ENCODE results near the gene PTCH2.
"Not testable (repeated sequence)": the region's sequence is repeated elsewhere in the genome, so short reads cannot be mapped to it uniquely, and the experiment has no call there.

Gene PTCH2

DNA sequence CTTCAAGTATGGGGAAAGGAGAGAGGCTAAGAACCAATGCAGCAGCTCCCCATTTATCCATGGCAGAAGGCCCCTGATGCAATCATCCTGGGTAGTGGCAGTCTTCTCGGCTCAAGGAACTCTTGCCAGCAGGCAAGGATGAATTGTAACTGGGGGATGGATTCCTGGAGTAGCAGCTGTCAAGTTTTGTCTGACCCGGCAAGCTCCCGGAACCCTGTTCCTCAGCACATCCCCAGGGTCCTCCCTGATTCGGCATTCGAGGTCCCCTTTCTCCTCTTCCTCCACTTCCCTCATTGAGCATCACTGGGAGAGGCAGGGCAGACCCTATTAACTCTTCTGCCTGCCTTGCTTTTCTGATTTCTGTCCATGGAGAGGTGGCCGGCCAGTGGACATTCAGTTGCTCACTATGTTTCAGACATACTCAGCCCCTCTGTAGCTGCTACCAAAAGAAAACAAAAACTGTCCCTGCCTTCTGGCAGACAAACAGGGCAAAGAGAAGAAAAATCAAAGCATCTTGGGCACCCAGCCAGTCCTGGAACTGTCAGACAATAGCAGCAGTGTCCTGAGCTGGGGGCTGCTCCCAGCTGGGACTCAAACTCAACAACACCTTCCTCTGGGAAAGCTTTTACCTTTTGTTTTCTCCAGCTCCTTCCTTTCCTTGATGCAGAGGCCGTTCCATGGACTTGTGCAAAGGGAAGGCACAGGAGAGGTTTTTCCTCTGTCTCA, 5.6 kb upstream of the PTCH2 start:
- intact Hi-C loops (cut with DNase I): no loop called here
- DNase-seq: peak in 39 of 42 donors; percentile 29 to 80 (median 54)

DNA sequence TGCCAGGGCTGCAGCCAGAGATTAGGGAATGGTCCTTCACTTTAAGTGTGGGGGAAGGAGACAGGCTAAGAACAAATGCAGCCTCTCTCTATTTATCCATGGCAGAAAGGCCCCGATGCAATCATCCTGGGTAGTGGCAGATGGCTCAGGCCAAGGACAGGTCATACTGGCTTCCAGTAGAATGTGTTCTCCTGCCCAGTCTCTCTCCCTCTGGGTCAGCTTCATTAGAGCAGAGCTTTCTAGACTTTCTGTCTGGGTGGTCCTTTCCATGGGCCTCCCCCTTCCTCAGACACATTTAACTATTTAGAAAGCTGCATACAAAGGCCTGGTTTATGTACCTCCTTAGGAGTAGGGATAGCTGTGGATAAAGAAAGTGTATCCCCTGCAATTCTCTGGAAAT, 4.8 kb upstream of the PTCH2 start:
- DNase-seq: no peak
- intact Hi-C loops (cut with DNase I): no loop called here

- intact Hi-C loops (cut with DNase I): no loop called here
- DNase-seq: no peak
These were observed 3.9 kb upstream of the PTCH2 start for GRCh38 chr1:44846985-44847384.

GRCh38 chr1:44842486-44842861, 579 bp downstream of the PTCH2 start:
- DNase-seq: peak in 19 of 42 donors; percentile 12 to 51 (median 26)
- intact Hi-C loops (cut with DNase I): no loop called here

DNA sequence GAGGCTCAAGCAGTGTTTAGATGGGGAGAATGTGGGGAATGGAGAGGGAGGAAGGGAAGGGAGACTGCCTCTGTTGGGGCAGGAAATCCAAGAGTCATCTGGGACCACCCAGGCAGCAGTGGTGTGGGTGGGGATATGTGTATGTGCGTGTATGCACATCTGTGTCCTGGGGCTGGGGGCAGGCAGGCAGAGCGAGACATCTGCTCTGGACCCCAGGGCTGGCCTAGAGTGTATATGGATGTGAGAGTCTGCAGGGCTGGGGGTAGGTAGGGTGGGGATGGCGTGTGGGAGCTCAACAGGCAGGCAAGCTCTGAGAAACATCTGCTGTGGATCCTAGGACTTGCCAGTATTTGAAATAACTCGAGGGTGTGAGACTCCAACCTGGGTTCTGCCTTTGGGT, 3.5 kb downstream of the PTCH2 start:
- no peak for DNase-seq

DNA sequence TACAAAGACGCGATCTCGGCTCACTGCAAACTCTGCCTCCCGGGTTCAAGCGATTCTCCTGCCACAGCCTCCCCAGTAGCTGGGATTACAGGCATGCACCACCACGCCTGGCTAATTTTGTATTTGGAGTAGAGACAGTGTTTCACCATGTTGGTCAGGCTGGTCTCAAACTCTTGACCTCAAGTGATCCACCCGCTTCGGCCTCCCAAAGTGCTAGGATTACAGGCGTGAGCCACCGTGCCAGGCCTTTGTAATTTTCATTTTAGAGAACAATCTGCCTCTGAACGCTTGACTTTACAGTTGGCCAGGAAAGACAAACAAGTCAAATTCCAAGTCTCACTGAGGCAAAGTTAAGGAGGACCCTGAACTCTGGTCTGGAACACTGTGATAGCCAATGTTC, 4.8 kb downstream of the PTCH2 start:
- intact Hi-C loops (cut with DNase I): loop anchor here (10.0 kb wide), 2 partner anchors 167 to 467 kb away; no protein-coding TSS in a partner anchor

More for the DNA sequence above, 3.5 kb downstream of the PTCH2 start:
- intact Hi-C loops (cut with DNase I): loop anchor here (10.0 kb wide), 2 partner anchors 165 to 465 kb away; no protein-coding TSS in a partner anchor

GRCh38 chr1:44835738-44836675, 7.0 kb downstream of the PTCH2 start:
- DNase-seq: peak; percentile 68 to 94 (median 88)
- intact Hi-C loops (cut with DNase I): loop anchor here (10.0 kb wide), 2 partner anchors 169 to 469 kb away; no protein-coding TSS in a partner anchor

More for the DNA sequence above, 4.8 kb downstream of the PTCH2 start:
- not testable (repeated sequence) for DNase-seq

GRCh38 chr1:44834328-44834727, 8.7 kb downstream of the PTCH2 start:
- DNase-seq: no peak
- intact Hi-C loops (cut with DNase I): loop anchor here (10.0 kb wide), 2 partner anchors 170 to 470 kb away; no protein-coding TSS in a partner anchor

- intact Hi-C loops (cut with DNase I): loop anchor here (10.0 kb wide), 2 partner anchors 173 to 473 kb away; no protein-coding TSS in a partner anchor
- DNase-seq: no peak
These were observed 10.9 kb downstream of the PTCH2 start for GRCh38 chr1:44832056-44832705.

- no peak for DNase-seq
- intact Hi-C loops (cut with DNase I): loop anchor here (10.0 kb wide), 2 partner anchors 173 to 473 kb away; no protein-coding TSS in a partner anchor
These were observed 11.5 kb downstream of the PTCH2 start for GRCh38 chr1:44831516-44831915.

DNA sequence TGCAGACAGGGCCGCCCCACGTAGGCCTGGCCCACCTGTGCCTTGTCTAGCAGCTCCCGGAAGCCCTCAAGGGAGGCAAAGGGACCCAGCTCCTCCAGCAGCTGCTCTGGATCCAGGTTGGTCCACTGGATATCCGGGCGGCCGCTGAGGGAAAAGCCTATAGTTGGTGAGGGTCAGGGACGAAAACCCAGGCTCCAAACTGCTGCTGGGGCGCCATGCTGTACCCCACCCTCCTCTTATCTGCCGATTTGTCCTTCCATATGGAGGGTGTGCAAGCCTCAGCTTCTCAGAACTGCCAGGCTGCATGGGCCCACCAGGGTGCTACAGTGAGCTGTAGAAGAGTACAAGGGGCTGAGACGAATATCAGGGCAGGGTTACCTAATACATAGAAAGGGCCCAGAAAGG, 12.2 kb downstream of the PTCH2 start:
- intact Hi-C loops (cut with DNase I): loop anchor here (10.0 kb wide), 2 partner anchors 174 to 474 kb away; no protein-coding TSS in a partner anchor
- no peak for DNase-seq

DNA sequence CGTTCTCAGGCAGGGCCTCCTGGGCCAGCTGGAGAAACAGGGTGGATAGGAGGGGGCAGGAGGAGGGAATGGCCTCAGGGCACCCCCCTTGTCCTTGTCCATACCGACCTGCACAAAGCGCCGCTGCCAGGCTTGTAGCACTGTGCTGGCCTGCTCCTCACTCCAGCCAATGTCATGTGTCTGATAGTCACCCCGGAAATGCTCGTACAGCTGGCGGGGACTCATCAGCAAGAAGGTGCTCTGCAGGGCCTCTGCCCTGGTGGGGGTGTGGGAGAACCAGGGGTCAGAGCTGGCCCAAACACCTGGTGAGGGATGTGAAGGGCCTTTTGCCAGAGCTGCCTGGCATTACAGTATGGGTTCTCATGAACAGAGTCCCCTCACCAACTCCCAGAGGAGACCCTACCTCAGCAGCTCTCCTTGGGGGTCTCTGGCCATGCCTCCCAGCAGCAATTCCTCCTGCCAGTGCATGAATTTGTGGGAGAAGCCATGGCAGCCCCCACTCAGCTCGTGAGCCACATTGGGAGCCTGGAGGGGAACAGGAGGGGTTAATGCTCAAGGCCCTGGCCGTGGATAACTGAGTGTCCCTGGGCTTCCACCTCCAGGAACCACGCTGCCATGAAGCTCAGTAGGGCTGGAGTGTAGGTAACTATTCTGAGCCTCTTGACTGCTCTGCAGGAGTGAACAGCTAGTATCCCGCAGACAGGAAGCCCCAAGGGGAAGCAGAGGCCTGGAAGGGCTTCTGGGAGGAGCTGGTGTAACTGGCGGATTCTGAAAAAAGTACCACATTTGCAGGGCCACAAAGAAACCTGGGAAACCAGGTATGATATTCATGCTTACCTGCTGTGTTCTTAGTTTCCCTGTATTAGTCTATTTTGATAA, 13.3 kb downstream of the PTCH2 start:
- intact Hi-C loops (cut with DNase I): loop anchor here (10.0 kb wide), 2 partner anchors 175 to 475 kb away; no protein-coding TSS in a partner anchor
- DNase-seq: peak in 1 of 42 donors; percentile 26

DNA sequence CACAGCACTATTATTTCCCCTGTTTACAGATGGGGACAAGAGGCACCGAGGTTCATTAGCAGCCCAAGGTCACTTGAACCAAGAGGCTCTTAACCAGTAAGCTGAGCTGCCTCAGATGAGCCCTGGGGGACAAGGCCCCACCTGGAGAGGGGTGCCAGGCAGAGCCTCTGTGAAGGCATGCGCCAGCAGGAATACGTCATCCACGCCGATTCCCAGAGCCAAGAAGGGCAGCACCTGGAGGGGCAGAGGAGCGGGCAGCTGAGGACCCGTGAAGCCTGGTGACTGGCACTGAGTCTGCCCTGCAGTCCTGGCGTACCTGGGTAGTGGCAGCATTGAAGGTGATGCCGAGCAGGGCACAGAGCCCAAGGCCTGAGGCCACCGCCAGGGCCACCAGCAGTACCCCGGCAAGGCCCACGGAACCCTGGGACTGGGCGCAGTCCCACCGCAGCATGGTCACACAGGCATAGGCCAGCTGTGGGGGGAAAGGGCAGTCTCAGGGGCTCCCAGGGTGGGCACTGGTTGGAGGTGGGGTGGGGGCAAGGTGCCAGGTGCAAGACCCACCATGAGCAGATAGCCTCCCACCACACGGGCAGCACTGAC, 14.1 kb downstream of the PTCH2 start:
- peak in 1 of 42 donors; percentile 9 for DNase-seq
- intact Hi-C loops (cut with DNase I): no loop called here

DNA sequence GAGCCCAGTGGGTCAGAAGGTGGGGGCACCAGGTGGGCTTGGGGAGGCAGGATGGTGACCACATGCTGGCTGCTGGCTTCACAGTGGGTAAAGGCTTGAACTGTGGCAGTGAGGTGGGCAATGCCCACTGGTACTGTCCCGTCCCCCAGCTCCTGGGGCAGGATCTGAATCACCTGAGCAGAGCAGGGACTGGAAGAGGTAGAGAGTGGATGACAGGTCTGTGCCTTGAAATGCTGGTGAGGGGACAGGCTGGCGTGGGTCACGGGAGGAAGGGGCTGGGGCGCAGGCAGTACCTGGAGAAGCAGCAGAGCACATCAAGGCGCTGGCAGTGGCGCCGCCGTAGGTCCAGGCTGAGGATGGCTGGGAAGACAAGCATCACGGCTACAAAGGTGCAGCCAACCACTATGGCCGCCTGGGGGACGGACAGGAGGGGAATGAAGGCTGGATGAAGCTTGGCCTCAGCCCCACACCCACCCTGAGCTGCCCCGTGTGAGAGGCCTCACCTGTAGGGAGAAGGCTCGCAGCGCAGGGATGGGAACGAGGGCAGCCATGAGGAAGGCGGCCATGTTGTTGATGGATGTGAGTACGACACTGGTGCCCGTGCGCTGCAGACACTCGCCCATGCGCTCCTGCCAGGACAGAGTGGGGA, 14.9 kb downstream of the PTCH2 start:
- intact Hi-C loops (cut with DNase I): no loop called here
- DNase-seq: peak in 1 of 42 donors; percentile 21

DNA sequence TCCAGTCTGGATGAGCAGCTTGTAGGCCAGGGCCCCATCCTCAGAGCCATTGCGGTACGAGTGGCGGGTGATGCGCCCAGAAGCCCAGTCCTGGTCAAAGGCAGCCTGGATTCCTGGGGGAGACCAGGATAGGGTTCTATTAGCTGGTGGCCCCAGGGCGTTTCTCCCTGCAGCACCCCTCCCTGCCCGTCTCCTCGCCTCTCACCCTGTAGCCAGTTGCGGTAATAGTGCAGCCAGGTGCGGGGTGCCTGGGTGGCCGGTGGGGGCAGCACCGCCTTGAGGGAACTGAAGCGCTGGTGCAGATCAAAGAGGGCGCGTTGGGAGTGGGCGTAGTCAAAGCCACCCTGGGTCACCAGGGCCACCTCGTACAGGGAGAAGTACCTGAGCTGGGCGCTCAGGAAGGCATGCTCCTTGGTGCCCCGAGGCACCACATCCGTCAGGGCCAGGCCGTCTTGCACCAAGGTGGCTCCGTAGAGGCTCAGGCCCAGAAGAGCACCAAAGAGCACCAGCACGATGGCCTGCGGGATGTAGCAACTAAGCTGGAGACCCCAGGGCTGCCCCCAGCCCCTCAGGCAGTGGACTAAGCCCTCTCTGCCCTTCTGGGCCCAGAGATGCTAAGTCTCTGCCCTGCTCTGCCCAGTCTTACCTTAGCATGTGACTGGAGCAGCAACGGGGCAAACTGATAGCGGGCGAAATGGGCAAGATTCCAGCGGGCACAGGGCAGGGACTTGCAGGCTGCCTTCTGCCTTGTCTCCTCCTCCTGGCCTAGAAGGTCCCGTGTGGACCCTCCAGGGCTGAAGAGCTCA, 15.7 kb downstream of the PTCH2 start:
- DNase-seq: peak in 1 of 42 donors; percentile 20
- intact Hi-C loops (cut with DNase I): no loop called here
